T-helper 17 cell (primary cell): Measurements from ENCODE around the gene ZDHHC8. TPM values are rescaled to one million over a fixed set of nuclear protein-coding genes. Genes with fewer than 3 reads are reported as not detected.

ENCODE experiments used
- ATAC-seq: fragments of 150-1000 bp; cut with Tn5 transposase; 2 replicates; pipeline ENCODE4 v1.10.0; 2021; ENCODE audit warnings: mild to moderate bottlenecking, moderate library complexity
- DNase-seq, 3 donors: peaks; one replicate each; pipeline versions ENCODE4 v3.0.0 to v3.0.0-alpha.2; 2020 to 2021
- H3K9me3 ChIP-seq: one replicate; pipeline ENCODE4 v1.7.0; 2013; ENCODE audit warnings: low read length, mild to moderate bottlenecking; ENCODE audit not compliant: control insufficient read depth, poor library complexity, severe bottlenecking
- H3K27ac Mint-ChIP-seq: one replicate; pipeline ENCODE4 v1.8.0; 2022; ENCODE audit warnings: mild to moderate bottlenecking, moderate library complexity, mixed read lengths
- H3K27me3 Mint-ChIP-seq: one replicate; pipeline ENCODE4 v1.8.0; 2022; ENCODE audit warnings: mixed read lengths
- H3K36me3 Mint-ChIP-seq: one replicate; pipeline ENCODE4 v1.8.0; 2022; ENCODE audit warnings: low read depth, mixed read lengths
- H3K4me1 Mint-ChIP-seq: one replicate; pipeline ENCODE4 v1.8.0; 2022; ENCODE audit warnings: mild to moderate bottlenecking, mixed read lengths
- H3K4me3 Mint-ChIP-seq: one replicate; pipeline ENCODE4 v1.8.0; 2022; ENCODE audit warnings: mild to moderate bottlenecking, moderate library complexity, mixed read lengths
- total RNA-seq, 4 donors: library from RNA in 2 of 4; stranded (reverse) in 2 of 4; gene quantifications; one replicate each; pipeline ENCODE4 v1.2.3 and lab custom pipeline; 2022 to 2026

The ZDHHC8 gene
- total RNA-seq, 2 donors from 2014 or later = 60.1 to 75.8 TPM

- Mint-ChIP-seq H3K36me3 (peaks cover 2% of the 10 kb centered on the region), H3K27me3 (no peaks in the 10 kb centered on the region), H3K4me3 (no peak overlapping the region), H3K4me1 (peaks cover 9% of the 10 kb centered on the region), H3K27ac (no peak overlapping the region)
- no peaks in the 10 kb centered on the region for H3K9me3 ChIP-seq
- DNase-seq (no peak), ATAC-seq (no peak)
These were observed 11.4 kb downstream of the ZDHHC8 start for GRCh38 chr22:20142711-20143621.

GRCh38 chr22:20143883-20144665 is 12.5 kb downstream of the ZDHHC8 start:
- Mint-ChIP-seq H3K27me3 (no peaks in the 10 kb centered on the region), H3K27ac (no peak overlapping the region), H3K4me3 (no peak overlapping the region), H3K36me3 (peaks cover 2% of the 10 kb centered on the region), H3K4me1 (peaks cover 2% of the 10 kb centered on the region)
- ATAC-seq (no peak), DNase-seq (no peak)
- no peaks in the 10 kb centered on the region for H3K9me3 ChIP-seq

GRCh38 chr22:20145206-20145831 is 13.7 kb downstream of the ZDHHC8 start:
- H3K4me3 Mint-ChIP-seq = no peak overlapping the region
- no peaks in the 10 kb centered on the region for H3K36me3 Mint-ChIP-seq
- no peaks in the 10 kb centered on the region for H3K27me3 Mint-ChIP-seq
- no peak for DNase-seq
- ATAC-seq = no peak
- H3K4me1 Mint-ChIP-seq = no peaks in the 10 kb centered on the region
- H3K9me3 ChIP-seq = no peaks in the 10 kb centered on the region
- H3K27ac Mint-ChIP-seq = no peak overlapping the region

GRCh38 chr22:20145832-20146223 is 14.2 kb downstream of the ZDHHC8 start:
- H3K9me3 ChIP-seq = no peaks in the 10 kb centered on the region
- DNase-seq = no peak
- H3K4me1 Mint-ChIP-seq = no peaks in the 10 kb centered on the region
- H3K27ac Mint-ChIP-seq = no peak overlapping the region
- H3K27me3 Mint-ChIP-seq = no peaks in the 10 kb centered on the region
- no peak overlapping the region for H3K4me3 Mint-ChIP-seq
- no peaks in the 10 kb centered on the region for H3K36me3 Mint-ChIP-seq
- ATAC-seq = no peak

- DNase-seq = no peak
- no peaks in the 10 kb centered on the region for H3K9me3 ChIP-seq
- no peak overlapping the region for H3K4me3 Mint-ChIP-seq
These were observed 15.2 kb downstream of the ZDHHC8 start for GRCh38 chr22:20146777-20147176.

GRCh38 chr22:20147237-20147988 is 15.8 kb downstream of the ZDHHC8 start:
- no peak overlapping the region for H3K4me3 Mint-ChIP-seq
- DNase-seq = no peak

More at GRCh38 chr22:20146777-20147176, 15.2 kb downstream of the ZDHHC8 start:
- Mint-ChIP-seq H3K27ac (no peak overlapping the region), H3K4me1 (no peaks in the 10 kb centered on the region), H3K27me3 (no peaks in the 10 kb centered on the region), H3K36me3 (no peaks in the 10 kb centered on the region)
- ATAC-seq = no peak

GRCh38 chr22:20148414-20148813 is 16.8 kb downstream of the ZDHHC8 start:
- Mint-ChIP-seq H3K27ac (no peak overlapping the region), H3K4me3 (no peak overlapping the region), H3K36me3 (no peaks in the 10 kb centered on the region), H3K27me3 (no peaks in the 10 kb centered on the region), H3K4me1 (no peaks in the 10 kb centered on the region)
- no peak for DNase-seq
- ATAC-seq = no peak
- H3K9me3 ChIP-seq = no peaks in the 10 kb centered on the region

More at GRCh38 chr22:20147237-20147988, 15.8 kb downstream of the ZDHHC8 start:
- no peaks in the 10 kb centered on the region for H3K36me3 Mint-ChIP-seq
- H3K4me1 Mint-ChIP-seq = no peaks in the 10 kb centered on the region
- no peaks in the 10 kb centered on the region for H3K27me3 Mint-ChIP-seq
- no peak for ATAC-seq
- H3K9me3 ChIP-seq = no peaks in the 10 kb centered on the region
- H3K27ac Mint-ChIP-seq = no peak overlapping the region

GRCh38 chr22:20149257-20150250 is 17.9 kb downstream of the ZDHHC8 start:
- DNase-seq (no peak), ATAC-seq (no peak)
- H3K27me3 Mint-ChIP-seq = no peaks in the 10 kb centered on the region
- no peaks in the 10 kb centered on the region for H3K36me3 Mint-ChIP-seq
- no peak overlapping the region for H3K4me3 Mint-ChIP-seq
- no peak overlapping the region for H3K27ac Mint-ChIP-seq
- no peaks in the 10 kb centered on the region for H3K9me3 ChIP-seq
- no peaks in the 10 kb centered on the region for H3K4me1 Mint-ChIP-seq

GRCh38 chr22:20150381-20151275 is 19.0 kb downstream of the ZDHHC8 start, which contains the start of gene CCDC188:
CCDC188 (minus strand) TSS chr22:20151055; CDS start chr22:20150986, 69 bp downstream.
- Mint-ChIP-seq H3K27me3 (no peaks in the 10 kb centered on the region), H3K4me1 (no peaks in the 10 kb centered on the region), H3K4me3 (no peak within 1 kb of the TSS), H3K27ac (no peak within 1 kb of the TSS), H3K36me3 (no peaks in the 10 kb centered on the region)
- no peak for DNase-seq
- no peaks in the 10 kb centered on the region for H3K9me3 ChIP-seq
- no peak for ATAC-seq

GRCh38 chr22:20151276-20151588 is 19.6 kb downstream of the ZDHHC8 start:
- Mint-ChIP-seq H3K36me3 (no peaks in the 10 kb centered on the region), H3K4me3 (no peak overlapping the region), H3K27me3 (no peaks in the 10 kb centered on the region), H3K27ac (no peak overlapping the region), H3K4me1 (no peaks in the 10 kb centered on the region)
- ATAC-seq = no peak
- H3K9me3 ChIP-seq = no peaks in the 10 kb centered on the region
- no peak for DNase-seq

GRCh38 chr22:20152464-20152890 is 20.9 kb downstream of the ZDHHC8 start:
- DNase-seq (no peak), ATAC-seq (no peak)
- Mint-ChIP-seq H3K27ac (no peak overlapping the region), H3K4me1 (peaks cover 4% of the 10 kb centered on the region), H3K36me3 (no peaks in the 10 kb centered on the region), H3K4me3 (no peak overlapping the region), H3K27me3 (no peaks in the 10 kb centered on the region)
- H3K9me3 ChIP-seq = no peaks in the 10 kb centered on the region
